ENCODE results near the gene CSMD2.

DNA sequence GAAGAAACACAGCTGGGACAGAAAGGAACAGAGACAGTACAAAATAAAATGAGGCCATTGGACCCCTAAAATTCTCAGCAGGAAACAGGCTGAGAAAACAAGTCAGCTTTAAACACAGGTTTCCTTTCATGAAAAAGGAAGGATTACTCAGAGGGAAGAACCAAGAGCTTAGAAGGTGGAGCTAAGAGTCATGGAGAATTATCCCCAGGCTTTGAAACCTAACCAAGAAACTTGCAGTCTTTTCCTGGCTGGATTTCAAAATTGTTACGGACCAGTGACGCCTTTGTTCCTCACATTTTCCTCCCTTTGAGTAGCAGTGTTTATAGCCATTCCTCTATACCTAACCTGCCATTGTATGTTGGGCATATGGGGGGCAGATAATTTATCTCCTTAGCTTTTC lies 292.3 kb downstream of the CSMD2 start:
- TF ChIP-seq EZH2phosphoT487 (IDR thresholded peaks at IDR 0.05; ENCODE audit: borderline replicate concordance): no peak
- TF ChIP-seq, protein P1, sequence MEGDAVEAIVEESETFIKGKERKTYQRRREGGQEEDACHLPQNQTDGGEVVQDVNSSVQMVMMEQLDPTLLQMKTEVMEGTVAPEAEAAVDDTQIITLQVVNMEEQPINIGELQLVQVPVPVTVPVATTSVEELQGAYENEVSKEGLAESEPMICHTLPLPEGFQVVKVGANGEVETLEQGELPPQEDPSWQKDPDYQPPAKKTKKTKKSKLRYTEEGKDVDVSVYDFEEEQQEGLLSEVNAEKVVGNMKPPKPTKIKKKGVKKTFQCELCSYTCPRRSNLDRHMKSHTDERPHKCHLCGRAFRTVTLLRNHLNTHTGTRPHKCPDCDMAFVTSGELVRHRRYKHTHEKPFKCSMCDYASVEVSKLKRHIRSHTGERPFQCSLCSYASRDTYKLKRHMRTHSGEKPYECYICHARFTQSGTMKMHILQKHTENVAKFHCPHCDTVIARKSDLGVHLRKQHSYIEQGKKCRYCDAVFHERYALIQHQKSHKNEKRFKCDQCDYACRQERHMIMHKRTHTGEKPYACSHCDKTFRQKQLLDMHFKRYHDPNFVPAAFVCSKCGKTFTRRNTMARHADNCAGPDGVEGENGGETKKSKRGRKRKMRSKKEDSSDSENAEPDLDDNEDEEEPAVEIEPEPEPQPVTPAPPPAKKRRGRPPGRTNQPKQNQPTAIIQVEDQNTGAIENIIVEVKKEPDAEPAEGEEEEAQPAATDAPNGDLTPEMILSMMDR (conservative IDR thresholded peaks at IDR 0.05; ENCODE audit: low read length): no peak
